ENCODE measurements around the gene SRRM3. TPM values are rescaled to one million over a fixed set of nuclear protein-coding genes. Genes with fewer than 3 reads are reported as not detected.

SRRM3 gene
- total RNA-seq, 2 donors from 2014 or later, result 4.1 to 5.0 TPM

DNA sequence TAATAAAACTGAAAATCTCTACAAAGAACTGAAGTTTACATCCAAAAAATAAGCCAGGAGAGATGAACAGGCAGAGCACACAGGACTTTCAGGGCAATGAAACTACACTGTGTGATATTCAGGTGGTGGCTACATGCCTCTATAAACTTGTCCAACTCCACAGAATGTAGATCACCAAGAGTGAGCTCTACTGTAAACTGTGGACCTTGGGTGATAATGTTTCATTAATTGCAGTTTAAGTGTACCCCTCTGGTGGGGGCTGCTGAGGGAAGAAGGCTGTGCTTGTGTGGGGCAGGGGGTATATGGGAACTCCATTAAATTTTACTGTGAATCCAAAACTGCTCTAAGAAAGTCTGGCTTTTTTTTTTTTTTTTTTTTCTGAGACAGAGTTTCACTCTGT lies 134.4 kb downstream of the SRRM3 start:
- Histone ChIP-seq H3K9ac (ENCODE audit: extremely low read depth, low read length, poor library complexity, severe bottlenecking) (no peak overlapping the region), H3K4me3 (ENCODE audit: low read length) (no peak overlapping the region), H3K27me3 (ENCODE audit: control insufficient read depth, insufficient read depth, low read length, poor library complexity, severe bottlenecking) (no peaks in the 10 kb centered on the region), H3K36me3 (ENCODE audit: control insufficient read depth, insufficient read depth, low read length) (peaks cover 82% of the 10 kb centered on the region), H3K4me1 (ENCODE audit: control insufficient read depth, insufficient read depth, low read length) (peaks cover 3% of the 10 kb centered on the region), H3K27ac (ENCODE audit: low read depth, low read length) (no peak overlapping the region), H3K9me3 (ENCODE audit: control insufficient read depth, low read length) (no peaks in the 10 kb centered on the region)
- Mint-ChIP-seq H3K27ac (peak overlapping the region; percentile 41), H3K36me3 (ENCODE audit: low read depth) (peaks cover 60% of the 10 kb centered on the region), H3K27me3 (ENCODE audit: insufficient read depth) (no peaks in the 10 kb centered on the region), H3K4me1 (peaks cover 15% of the 10 kb centered on the region), H3K9me3 (no peaks in the 10 kb centered on the region), H3K4me3 (no peak overlapping the region)
- TF ChIP-seq, protein P1, sequence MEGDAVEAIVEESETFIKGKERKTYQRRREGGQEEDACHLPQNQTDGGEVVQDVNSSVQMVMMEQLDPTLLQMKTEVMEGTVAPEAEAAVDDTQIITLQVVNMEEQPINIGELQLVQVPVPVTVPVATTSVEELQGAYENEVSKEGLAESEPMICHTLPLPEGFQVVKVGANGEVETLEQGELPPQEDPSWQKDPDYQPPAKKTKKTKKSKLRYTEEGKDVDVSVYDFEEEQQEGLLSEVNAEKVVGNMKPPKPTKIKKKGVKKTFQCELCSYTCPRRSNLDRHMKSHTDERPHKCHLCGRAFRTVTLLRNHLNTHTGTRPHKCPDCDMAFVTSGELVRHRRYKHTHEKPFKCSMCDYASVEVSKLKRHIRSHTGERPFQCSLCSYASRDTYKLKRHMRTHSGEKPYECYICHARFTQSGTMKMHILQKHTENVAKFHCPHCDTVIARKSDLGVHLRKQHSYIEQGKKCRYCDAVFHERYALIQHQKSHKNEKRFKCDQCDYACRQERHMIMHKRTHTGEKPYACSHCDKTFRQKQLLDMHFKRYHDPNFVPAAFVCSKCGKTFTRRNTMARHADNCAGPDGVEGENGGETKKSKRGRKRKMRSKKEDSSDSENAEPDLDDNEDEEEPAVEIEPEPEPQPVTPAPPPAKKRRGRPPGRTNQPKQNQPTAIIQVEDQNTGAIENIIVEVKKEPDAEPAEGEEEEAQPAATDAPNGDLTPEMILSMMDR (conservative IDR thresholded peaks at IDR 0.05), result no peak
- DNase-seq, result no peak

Other genes starting within 250 kb of the SRRM3 start
- gene TMEM120A, start 207.3 kb upstream of the SRRM3 start, total RNA-seq, result 10 to 100 TPM; 18.8 to 19.1 TPM
- 10 to 100 TPM; 69.8 to 72.0 TPM for gene STYXL1, start 153.9 kb upstream of the SRRM3 start, total RNA-seq
- 100 to 1,000 TPM; 211 to 253 TPM for gene MDH2, start 153.8 kb upstream of the SRRM3 start, total RNA-seq
- 100 to 1,000 TPM; 244 to 248 TPM for gene HSPB1, start 100.8 kb downstream of the SRRM3 start, total RNA-seq
- 100 to 1,000 TPM; 148 TPM for gene YWHAG, start 157.1 kb downstream of the SRRM3 start, total RNA-seq
- gene SSC4D, start 207.8 kb downstream of the SRRM3 start, total RNA-seq, result 10 to 100 TPM; 21.9 to 44.5 TPM
- 1 to 10 TPM in 1 of 2 donors, under 1 TPM in 1; 0.53 to 2.3 TPM for gene ZP3, start 223.1 kb downstream of the SRRM3 start, total RNA-seq

Measured in endodermal cell (in vitro differentiated cells).